Endodermal cell (in vitro differentiated cells): ENCODE measurements around the gene DOK7. TPM values are rescaled to one million over a fixed set of nuclear protein-coding genes. Genes with fewer than 3 reads are reported as not detected.

Experiments used
- DNase-seq: peaks from one replicate; pipeline ENCODE4 v3.0.0-alpha.2; 2017
- H3K27ac ChIP-seq: 2 replicates; pipeline ENCODE4 v1.5.1; 2013; ENCODE audit warnings: mild to moderate bottlenecking, low read depth, low read length, moderate library complexity
- H3K27me3 ChIP-seq: 2 replicates; pipeline ENCODE4 v1.6.1; 2013; ENCODE audit warnings: mild to moderate bottlenecking, low read length, moderate library complexity; ENCODE audit not compliant: insufficient read depth, control insufficient read depth, poor library complexity, severe bottlenecking
- H3K36me3 ChIP-seq: 2 replicates; pipeline ENCODE4 v1.7.0; 2013; ENCODE audit warnings: mild to moderate bottlenecking, low read length, moderate library complexity; ENCODE audit not compliant: control insufficient read depth, insufficient read depth
- H3K4me1 ChIP-seq: one replicate; pipeline ENCODE4 v1.7.0; 2013; ENCODE audit warnings: low read length; ENCODE audit not compliant: control insufficient read depth, insufficient read depth
- H3K4me3 ChIP-seq: 2 replicates; pipeline ENCODE4 v1.5.1; 2013; ENCODE audit warnings: mild to moderate bottlenecking, low read length, moderate library complexity
- H3K9ac ChIP-seq: 2 replicates; pipeline ENCODE4 v1.6.1; 2013; ENCODE audit warnings: mild to moderate bottlenecking, low read length, moderate library complexity; ENCODE audit not compliant: poor library complexity, severe bottlenecking; ENCODE audit errors: extremely low read depth
- H3K9me3 ChIP-seq: 2 replicates; pipeline ENCODE4 v1.6.1; 2013; ENCODE audit warnings: mild to moderate bottlenecking, low read length, moderate library complexity; ENCODE audit not compliant: control insufficient read depth
- H3K27ac Mint-ChIP-seq: 2 replicates; pipeline ENCODE4 v1.8.0; 2020; ENCODE audit warnings: mixed read lengths
- H3K27me3 Mint-ChIP-seq: 2 replicates; pipeline ENCODE4 v1.8.0; 2021; ENCODE audit warnings: mild to moderate bottlenecking, mixed read lengths; ENCODE audit not compliant: insufficient read depth
- H3K36me3 Mint-ChIP-seq: 2 replicates; pipeline ENCODE4 v1.8.0; 2020; ENCODE audit warnings: low read depth, mixed read lengths
- H3K4me1 Mint-ChIP-seq: 2 replicates; pipeline ENCODE4 v1.8.0; 2020; ENCODE audit warnings: mixed read lengths
- H3K4me3 Mint-ChIP-seq: 2 replicates; pipeline ENCODE4 v1.8.0; 2020; ENCODE audit warnings: mild to moderate bottlenecking, moderate library complexity, mixed read lengths
- H3K9me3 Mint-ChIP-seq: 2 replicates; pipeline ENCODE4 v1.8.0; 2020; ENCODE audit warnings: mild to moderate bottlenecking, mixed read lengths
- CTCF ChIP-seq: fragments of 200-600 bp; sonication (generic); conservative IDR thresholded peaks from 2 replicates; pipeline ENCODE4 v1.5.0; 2021; ENCODE audit warnings: antibody characterized with exemption, mild to moderate bottlenecking
- WGBS, 2 experiments: methylation state at CpG; one replicate each; pipeline versions ENCODE4 v1.1.5 to v1.1.7; 2013; ENCODE audit warnings: missing lambda C conversion rate in 2 of 2, mixed read lengths in 1 of 2; ENCODE audit not compliant: insufficient coverage in 1 of 2, insufficient read length in 1 of 2; 5-methylcytosine and 5-hydroxymethylcytosine counted together
- total RNA-seq, 2 donors: library from RNA; stranded (reverse); fragmentation: NEBNext Ultra II Directional in 1 of 2; extraction: Animal tissue kit (Norgen Biotek cat#: 25700) in 1 of 2; gene quantifications; 2 replicates in 1 of 2; 3 replicates in 1 of 2; pipeline ENCODE4 v1.2.1, GENCODE V29; 2021

The DOK7 gene
- total RNA-seq, 2 donors from 2014 or later: 0.38 to 1.3 TPM

GRCh38 chr4:3493720-3494461 is 30.8 kb downstream of the DOK7 start:
- 84% methylated on average over 7 to 20 of the region's 20 CpGs for WGBS, 2 experiments
- DNase-seq: peak; percentile 73

GRCh38 chr4:3494462-3494871 is 31.4 kb downstream of the DOK7 start:
- DNase-seq: no peak
- Histone ChIP-seq H3K4me1 (peaks cover 12% of the 10 kb centered on the region), H3K9ac (no peak overlapping the region), H3K4me3 (no peak overlapping the region), H3K36me3 (no peaks in the 10 kb centered on the region), H3K27me3 (peaks cover 31% of the 10 kb centered on the region), H3K27ac (peak overlapping the region; percentile 83), H3K9me3 (no peaks in the 10 kb centered on the region)
- Mint-ChIP-seq H3K36me3 (peaks cover 1% of the 10 kb centered on the region), H3K4me3 (no peak overlapping the region), H3K9me3 (no peaks in the 10 kb centered on the region), H3K4me1 (peaks cover 3% of the 10 kb centered on the region), H3K27me3 (peaks cover 65% of the 10 kb centered on the region), H3K27ac (no peak overlapping the region)
- no peak for TF ChIP-seq CTCF
- WGBS, 2 experiments: 56 to 76% methylated on average over 6 to 15 of the region's 15 CpGs

More at GRCh38 chr4:3493720-3494461, 30.8 kb downstream of the DOK7 start:
- peaks cover 31% of the 10 kb centered on the region for H3K27me3 ChIP-seq
- peaks cover 3% of the 10 kb centered on the region for H3K4me1 Mint-ChIP-seq
- peaks cover 71% of the 10 kb centered on the region for H3K27me3 Mint-ChIP-seq
- TF ChIP-seq CTCF: no peak
- no peak overlapping the region for H3K4me3 ChIP-seq
- peak overlapping the region; percentile 83 for H3K27ac ChIP-seq
- H3K4me1 ChIP-seq: peaks cover 12% of the 10 kb centered on the region
- H3K9me3 ChIP-seq: no peaks in the 10 kb centered on the region
- H3K9ac ChIP-seq: no peak overlapping the region
- no peak overlapping the region for H3K4me3 Mint-ChIP-seq
- no peaks in the 10 kb centered on the region for H3K36me3 ChIP-seq
- peaks cover 1% of the 10 kb centered on the region for H3K36me3 Mint-ChIP-seq
- no peaks in the 10 kb centered on the region for H3K9me3 Mint-ChIP-seq
- no peak overlapping the region for H3K27ac Mint-ChIP-seq

- peaks cover 1% of the 10 kb centered on the region for H3K36me3 Mint-ChIP-seq
- TF ChIP-seq CTCF: no peak
- H3K4me3 Mint-ChIP-seq: no peak overlapping the region
- H3K27me3 Mint-ChIP-seq: peaks cover 58% of the 10 kb centered on the region
- H3K27ac Mint-ChIP-seq: no peak overlapping the region
- H3K9me3 Mint-ChIP-seq: no peaks in the 10 kb centered on the region
- peaks cover 3% of the 10 kb centered on the region for H3K4me1 Mint-ChIP-seq
- DNase-seq: peak; percentile 49
- Histone ChIP-seq H3K4me1 (peaks cover 12% of the 10 kb centered on the region), H3K36me3 (no peaks in the 10 kb centered on the region), H3K4me3 (no peak overlapping the region), H3K27ac (no peak overlapping the region), H3K27me3 (peaks cover 25% of the 10 kb centered on the region), H3K9me3 (no peaks in the 10 kb centered on the region), H3K9ac (no peak overlapping the region)
- 90 to 96% methylated on average over 20 to 28 of the region's 28 CpGs for WGBS, 2 experiments
These were observed 32.3 kb downstream of the DOK7 start for GRCh38 chr4:3495204-3495975.
